Measurements from ENCODE around the gene SAP130. TPM values are rescaled to one million over a fixed set of nuclear protein-coding genes. Genes with fewer than 3 reads are reported as not detected.

Gene SAP130
- total and polyA plus RNA-seq, 4 donors = 3.3 to 5.3 (median 4.5) TPM

GRCh38 chr2:127942002-127942401, 85.9 kb downstream of the SAP130 start (continued):
- TF ChIP-seq CTCF (IDR thresholded peaks at IDR 0.05; ENCODE audit: low read depth, low read length, missing input control) (no peak), NR2F2 (IDR thresholded peaks at IDR 0.05) (no peak), TAF1 (conservative IDR thresholded peaks at IDR 0.05) (no peak), YY1 (IDR thresholded peaks at IDR 0.05) (no peak), SP1 (IDR thresholded peaks at IDR 0.05) (no peak), FOXA2 (IDR thresholded peaks at IDR 0.05) (no peak), ATF3 (IDR thresholded peaks at IDR 0.05) (no peak), HNF4A (conservative IDR thresholded peaks at IDR 0.05) (no peak), EGR1 (IDR thresholded peaks at IDR 0.05; ENCODE audit: low read depth in 2 of 2) (no peak)

GRCh38 chr2:127941461-127941860, 86.4 kb downstream of the SAP130 start:
- no peak for DNase-seq (ENCODE audit: low spot score)
- no peak overlapping the region for H3K9ac ChIP-seq (ENCODE audit: low read depth in 1 of 2, low read length in 2 of 2)
- H3K4me3 ChIP-seq (ENCODE audit: low read depth in 1 of 3, low read length in 3 of 3) = no peak overlapping the region
- whole genome bisulfite sequencing = 96% methylated on average over 9 of the region's 9 CpGs
- H3K27ac ChIP-seq (ENCODE audit: low read depth in 1 of 2, low read length in 2 of 2) = no peak overlapping the region
- no peaks in the 10 kb centered on the region for H3K27me3 ChIP-seq (ENCODE audit: control insufficient read depth in 4 of 4, insufficient read depth in 4 of 4, low read length in 3 of 4)
- no peaks in the 10 kb centered on the region for H3K4me1 ChIP-seq (ENCODE audit: control insufficient read depth in 4 of 4, insufficient read depth in 4 of 4, low read length in 3 of 4)
- TF ChIP-seq SP1 (IDR thresholded peaks at IDR 0.05) (no peak), REST (IDR thresholded peaks at IDR 0.05) (no peak), ZBTB33 (IDR thresholded peaks at IDR 0.05) (no peak), EGR1 (IDR thresholded peaks at IDR 0.05; ENCODE audit: low read depth in 2 of 2) (no peak), NR2F2 (IDR thresholded peaks at IDR 0.05) (no peak), HNF4A (conservative IDR thresholded peaks at IDR 0.05) (no peak), GABPA (IDR thresholded peaks at IDR 0.05 in 1 of 2, conservative IDR thresholded peaks at IDR 0.05 in 1 of 2) (no peak), CTCF (IDR thresholded peaks at IDR 0.05; ENCODE audit: low read depth, low read length, missing input control) (no peak), RXRA (IDR thresholded peaks at IDR 0.05) (no peak), HNF4G (IDR thresholded peaks at IDR 0.05) (no peak), TAF1 (conservative IDR thresholded peaks at IDR 0.05) (no peak), YY1 (IDR thresholded peaks at IDR 0.05) (no peak), JUND (IDR thresholded peaks at IDR 0.05) (no peak), ATF3 (IDR thresholded peaks at IDR 0.05) (no peak), FOXA2 (IDR thresholded peaks at IDR 0.05) (no peak)
- H3K36me3 ChIP-seq (ENCODE audit: control insufficient read depth in 4 of 4, insufficient read depth in 3 of 4, low read depth in 1 of 4, low read length in 3 of 4) = peaks cover 18 to 45% (median 33%) of the 10 kb centered on the region in 4 donors
- no peaks in the 10 kb centered on the region for H3K9me3 ChIP-seq (ENCODE audit: control insufficient read depth in 4 of 4, low read length in 3 of 4)
